ENCODE measurements around the gene NSDHL. TPM values are rescaled to one million over a fixed set of nuclear protein-coding genes. Genes with fewer than 3 reads are reported as not detected.

Gene NSDHL
- total and polyA plus RNA-seq, 7 donors, result 5.3 to 18.7 (median 9.1) TPM

DNA sequence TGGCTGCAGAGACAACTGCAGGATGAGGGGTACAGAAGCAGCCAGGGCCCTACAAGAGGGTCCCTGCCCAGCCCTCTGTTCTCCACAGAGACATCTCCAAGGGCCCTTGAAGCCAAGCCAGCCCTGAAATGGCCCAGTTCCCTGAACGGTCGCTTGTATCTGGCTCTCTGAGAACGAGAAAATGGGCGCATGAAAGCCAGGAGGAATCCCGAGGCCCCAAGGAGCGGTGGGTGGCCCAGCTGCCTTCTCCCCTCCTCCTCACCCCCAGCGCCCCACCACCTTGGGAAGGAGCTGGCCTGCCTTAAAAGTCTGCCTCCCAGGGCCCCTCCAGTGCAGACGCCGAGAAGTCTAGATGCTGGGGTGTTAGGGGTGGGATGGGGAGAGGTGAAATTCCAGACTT lies 72.7 kb downstream of the NSDHL start:
- WGBS, 3 donors, result 55 to 69% (median 56%) methylated on average over 5 to 9 of the region's 9 CpGs
- Histone ChIP-seq H3K4me1 (no peaks in the 10 kb centered on the region), H3K36me3 (ENCODE audit: insufficient read depth in 1 of 2, low read depth in 1 of 2) (no peaks in the 10 kb centered on the region), H3K4me3 (no peak overlapping the region), H3K27ac (no peak overlapping the region), H3K27me3 (ENCODE audit: insufficient read depth in 3 of 3, low read length in 2 of 3) (peaks cover 0 to 59% (median 2%) of the 10 kb centered on the region in 3 donors), H3K9me3 (no peaks in the 10 kb centered on the region)
- intact Hi-C loops (cut with DNase I), result no loop called here
- ATAC-seq (no peak), DNase-seq (peak in 1 of 2 donors; percentile 15)
- TF ChIP-seq, protein P1, sequence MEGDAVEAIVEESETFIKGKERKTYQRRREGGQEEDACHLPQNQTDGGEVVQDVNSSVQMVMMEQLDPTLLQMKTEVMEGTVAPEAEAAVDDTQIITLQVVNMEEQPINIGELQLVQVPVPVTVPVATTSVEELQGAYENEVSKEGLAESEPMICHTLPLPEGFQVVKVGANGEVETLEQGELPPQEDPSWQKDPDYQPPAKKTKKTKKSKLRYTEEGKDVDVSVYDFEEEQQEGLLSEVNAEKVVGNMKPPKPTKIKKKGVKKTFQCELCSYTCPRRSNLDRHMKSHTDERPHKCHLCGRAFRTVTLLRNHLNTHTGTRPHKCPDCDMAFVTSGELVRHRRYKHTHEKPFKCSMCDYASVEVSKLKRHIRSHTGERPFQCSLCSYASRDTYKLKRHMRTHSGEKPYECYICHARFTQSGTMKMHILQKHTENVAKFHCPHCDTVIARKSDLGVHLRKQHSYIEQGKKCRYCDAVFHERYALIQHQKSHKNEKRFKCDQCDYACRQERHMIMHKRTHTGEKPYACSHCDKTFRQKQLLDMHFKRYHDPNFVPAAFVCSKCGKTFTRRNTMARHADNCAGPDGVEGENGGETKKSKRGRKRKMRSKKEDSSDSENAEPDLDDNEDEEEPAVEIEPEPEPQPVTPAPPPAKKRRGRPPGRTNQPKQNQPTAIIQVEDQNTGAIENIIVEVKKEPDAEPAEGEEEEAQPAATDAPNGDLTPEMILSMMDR (IDR thresholded peaks at IDR 0.05), result no peak

GRCh38 chrX:152904151-152905080 lies 73.6 kb downstream of the NSDHL start:
- ATAC-seq (peak in 3 of 4 donors; percentile 43 to 56 (median 43)), DNase-seq (peak; percentile 48 to 59)
- H3K4me1 ChIP-seq, result no peaks in the 10 kb centered on the region
- H3K36me3 ChIP-seq (ENCODE audit: insufficient read depth in 1 of 2, low read depth in 1 of 2), result no peaks in the 10 kb centered on the region
- H3K4me3 ChIP-seq, result no peak overlapping the region
- TF ChIP-seq, protein P1 (IDR thresholded peaks at IDR 0.05), result peak; percentile 53
- H3K27ac ChIP-seq, result no peak overlapping the region
- intact Hi-C loops (cut with DNase I), result no loop called here
- H3K27me3 ChIP-seq (ENCODE audit: insufficient read depth in 3 of 3, low read length in 2 of 3), result peaks cover 0 to 51% (median 2%) of the 10 kb centered on the region in 3 donors
- no peaks in the 10 kb centered on the region for H3K9me3 ChIP-seq
- 13 to 30% (median 17%) methylated on average over 19 to 20 of the region's 20 CpGs for WGBS, 3 donors

DNA sequence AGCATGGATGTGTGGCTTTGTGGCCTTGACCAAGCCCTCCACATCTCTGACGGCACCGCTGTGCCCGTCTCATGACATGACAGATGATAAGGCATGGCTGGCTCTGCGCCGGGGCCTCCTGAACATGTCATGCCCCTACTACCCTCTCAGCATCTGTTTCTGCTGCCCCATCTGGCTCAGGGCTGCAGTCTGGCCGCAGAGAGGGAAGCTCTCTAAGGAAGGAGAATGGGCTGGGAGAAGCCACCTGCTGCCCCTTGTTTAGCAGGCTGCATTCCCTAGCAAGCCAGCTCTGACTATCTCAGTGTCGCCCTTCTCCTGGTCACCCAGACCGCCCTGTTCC lies 74.2 kb downstream of the NSDHL start:
- WGBS, 3 donors, result 37 to 64% (median 52%) methylated on average over 5 to 8 of the region's 8 CpGs
- DNase-seq, result peak in 1 of 2 donors; percentile 34
- no peak overlapping the region for H3K27ac ChIP-seq
- H3K4me3 ChIP-seq, result no peak overlapping the region
- no peaks in the 10 kb centered on the region for H3K9me3 ChIP-seq
- TF ChIP-seq, protein P1 (IDR thresholded peaks at IDR 0.05), result no peak
- H3K36me3 ChIP-seq (ENCODE audit: insufficient read depth in 1 of 2, low read depth in 1 of 2), result no peaks in the 10 kb centered on the region
- H3K27me3 ChIP-seq (ENCODE audit: insufficient read depth in 3 of 3, low read length in 2 of 3), result peaks cover 0 to 46% (median 2%) of the 10 kb centered on the region in 3 donors
- intact Hi-C loops (cut with DNase I), result no loop called here
- no peak for ATAC-seq
- H3K4me1 ChIP-seq, result no peaks in the 10 kb centered on the region

DNA sequence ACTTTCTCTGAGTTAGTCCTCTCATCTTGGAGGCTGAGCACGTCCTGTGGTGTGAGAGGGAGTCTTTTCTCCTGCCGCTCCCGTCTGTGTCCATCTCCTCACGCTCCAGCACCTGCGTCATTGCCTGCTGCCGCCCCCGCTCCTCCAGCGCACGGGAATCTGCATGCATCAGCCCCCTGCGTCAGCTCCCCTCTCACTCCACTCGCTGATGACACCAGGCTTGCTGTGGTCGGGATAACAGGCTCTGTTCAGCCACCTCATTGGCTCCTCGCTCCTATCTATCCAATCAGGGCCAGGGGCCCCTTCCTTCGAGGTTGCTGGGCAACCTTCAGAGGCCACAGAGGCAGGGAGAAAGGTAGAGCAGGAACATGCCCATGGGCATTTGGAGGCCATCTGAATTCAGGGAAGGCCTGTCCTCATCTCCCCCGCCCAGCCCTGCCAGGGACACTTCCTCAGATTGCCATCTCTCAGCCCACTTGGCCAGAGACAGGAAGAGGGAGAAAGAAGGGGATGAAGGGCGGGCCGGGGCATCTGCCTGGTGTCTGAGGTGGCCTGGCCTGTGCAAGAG lies 76.3 kb downstream of the NSDHL start:
- 47 to 65% (median 59%) methylated on average over 14 to 17 of the region's 17 CpGs for WGBS, 3 donors
- peaks cover 0 to 25% (median 0%) of the 10 kb centered on the region in 3 donors for H3K27me3 ChIP-seq (ENCODE audit: insufficient read depth in 3 of 3, low read length in 2 of 3)
- DNase-seq (peak in 1 of 2 donors; percentile 26), ATAC-seq (no peak)
- no peak overlapping the region for H3K4me3 ChIP-seq
- no peaks in the 10 kb centered on the region for H3K4me1 ChIP-seq
- no peaks in the 10 kb centered on the region for H3K36me3 ChIP-seq (ENCODE audit: insufficient read depth in 1 of 2, low read depth in 1 of 2)
- TF ChIP-seq, protein P1 (IDR thresholded peaks at IDR 0.05), result no peak
- intact Hi-C loops (cut with DNase I), result no loop called here
- H3K27ac ChIP-seq, result no peak overlapping the region
- no peaks in the 10 kb centered on the region for H3K9me3 ChIP-seq
